Activated naive CD4-positive, alpha-beta T cell treated with Interleukin-2 at 50 U/mL for 16 hours (primary cell): ENCODE data around the gene AP2B1.
A peak's percentile ranks its signal among the peaks of the same experiment; 100 is the strongest.
"Not testable (repeated sequence)": the region's sequence is repeated elsewhere in the genome, so short reads cannot be mapped to it uniquely, and the experiment has no call there.

ENCODE experiments used
- DNase-seq: peaks from one replicate; pipeline ENCODE4 v3.0.0-alpha.2; 2020

Gene AP2B1

DNA sequence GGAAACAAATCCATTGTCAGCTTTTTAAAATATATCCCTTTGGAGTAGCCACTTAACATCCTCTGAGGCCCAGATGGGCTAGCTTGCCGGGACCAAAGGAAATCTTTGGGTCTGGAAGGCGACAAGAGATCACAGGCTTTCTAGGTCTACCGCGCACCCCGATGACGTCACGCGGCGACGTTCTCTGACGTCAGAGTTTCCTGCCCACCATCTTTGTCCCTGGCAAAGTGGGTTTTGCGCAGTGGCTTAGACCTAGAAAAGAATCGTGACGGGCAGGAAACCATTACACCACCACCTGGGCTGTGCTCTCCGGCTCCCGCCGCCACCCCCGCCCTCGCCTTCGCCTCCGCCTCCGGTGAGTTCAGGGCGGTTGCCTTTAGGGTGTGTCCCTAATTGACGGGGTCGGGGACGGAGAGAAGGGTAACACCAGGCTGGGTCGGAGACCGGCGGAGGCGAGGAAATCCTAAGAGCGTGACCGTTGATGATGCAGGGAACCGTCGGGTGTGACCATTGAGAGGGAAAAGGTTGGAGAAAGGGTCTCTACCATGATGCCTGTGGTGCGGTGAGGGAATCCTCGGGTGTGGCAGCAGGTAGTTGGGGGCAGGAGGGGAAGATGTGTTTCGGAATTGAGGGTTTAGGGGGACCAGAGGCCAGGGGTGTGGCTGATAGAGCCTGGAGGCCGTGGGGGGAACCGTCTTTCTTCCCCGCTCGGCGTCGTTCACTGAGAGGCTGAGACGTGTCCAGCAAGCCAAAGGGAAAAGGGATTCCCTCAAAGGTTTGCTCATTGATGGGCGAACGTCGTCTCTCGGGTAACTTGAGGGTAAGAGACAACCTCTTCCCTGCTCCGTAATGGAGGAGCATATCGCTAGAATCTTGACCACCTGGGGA lies at the start of gene AP2B1:
AP2B1 (plus strand) TSS at position 249 of the 888 bp plus-strand sequence. CDS start 6,709 bp downstream, outside the sequence.
- peak; percentile 96 for DNase-seq

DNA sequence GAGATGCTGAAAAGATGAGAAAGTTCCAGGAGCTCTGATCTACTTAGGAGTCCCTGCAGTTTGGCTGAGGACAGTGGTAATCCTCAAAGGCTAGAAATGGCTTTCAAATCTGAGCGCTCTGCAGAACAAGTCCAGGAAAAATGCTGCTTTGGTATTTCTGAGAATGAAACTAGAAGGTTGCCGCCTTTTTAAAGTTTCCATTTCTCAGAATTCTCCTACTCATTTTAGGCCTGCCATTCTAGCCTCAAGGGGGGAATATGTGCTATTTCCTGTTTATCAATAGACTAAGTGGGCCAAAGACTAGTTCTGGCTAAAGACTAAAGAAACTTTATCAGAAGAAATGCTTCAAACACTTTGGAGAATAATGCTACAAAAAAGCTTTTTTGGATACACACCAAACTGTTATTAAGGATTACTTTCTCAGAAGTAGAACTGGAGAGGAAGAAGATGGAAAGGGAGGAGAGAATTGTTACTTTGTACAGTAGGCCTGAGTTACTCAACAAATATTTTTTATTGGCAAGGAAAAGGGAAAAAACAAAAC lies 49.5 kb upstream of the AP2B1 start, which contains the start of gene SLFN12L:
SLFN12L (minus strand) TSS at position 78 of the 541 bp plus-strand sequence. CDS start 15,314 bp downstream, outside the sequence.
- peak; percentile 35 for DNase-seq

DNA sequence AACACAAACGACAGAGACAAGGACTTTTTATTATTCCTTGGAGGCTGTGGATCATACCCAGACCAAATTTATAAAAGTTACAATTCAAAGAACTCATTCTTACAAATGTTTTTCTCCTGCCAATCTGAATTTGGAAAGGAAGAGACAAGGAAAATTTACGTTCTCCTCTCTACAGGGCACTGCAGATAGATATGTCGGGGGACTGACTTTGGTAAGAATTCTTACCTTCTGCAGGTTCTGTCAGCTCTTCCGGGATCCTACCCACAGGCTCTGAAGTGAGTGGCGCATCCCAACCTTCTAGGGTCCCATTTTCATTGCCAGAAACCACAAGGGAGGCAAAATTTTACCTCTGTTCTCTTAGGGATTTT lies 47.5 kb upstream of the AP2B1 start:
- no peak for DNase-seq

DNA sequence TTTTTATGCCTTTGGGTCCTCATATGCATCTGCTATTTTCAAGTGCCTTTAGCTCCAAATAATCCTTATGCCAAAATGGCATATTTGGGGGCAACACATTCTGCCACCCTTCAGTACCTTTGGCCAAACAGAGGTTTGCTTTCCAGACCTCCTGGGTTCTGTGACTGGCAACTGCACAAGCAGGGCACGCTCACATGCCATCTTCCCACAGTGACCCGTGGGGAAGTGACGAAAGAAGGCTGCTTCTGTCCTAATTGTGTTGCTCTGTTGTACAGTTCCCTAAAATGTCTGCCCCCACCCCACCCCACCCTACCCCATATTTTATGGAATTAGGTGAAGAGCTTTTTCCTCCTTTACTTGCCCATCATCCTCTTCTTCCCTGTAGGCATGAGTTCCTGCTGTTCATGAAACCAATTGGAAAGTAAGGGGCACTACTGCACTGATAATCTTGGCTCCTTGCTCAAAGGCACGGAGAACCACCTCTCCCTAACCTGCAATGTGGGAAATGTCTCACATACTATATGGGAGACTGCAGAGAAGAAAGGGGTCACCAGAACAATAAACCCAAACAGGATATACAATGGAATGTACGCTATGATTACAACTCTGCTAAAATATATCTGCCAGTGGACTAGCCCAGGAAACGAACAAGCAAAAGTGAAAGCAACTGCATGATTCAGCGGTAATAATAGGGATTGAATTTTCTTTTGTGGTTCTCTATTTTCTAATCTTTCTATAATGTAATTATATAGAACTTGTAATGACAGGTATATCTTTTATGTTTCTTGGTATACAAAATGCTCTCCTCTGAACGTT lies 46.3 kb upstream of the AP2B1 start:
- peak; percentile 45 for DNase-seq

DNA sequence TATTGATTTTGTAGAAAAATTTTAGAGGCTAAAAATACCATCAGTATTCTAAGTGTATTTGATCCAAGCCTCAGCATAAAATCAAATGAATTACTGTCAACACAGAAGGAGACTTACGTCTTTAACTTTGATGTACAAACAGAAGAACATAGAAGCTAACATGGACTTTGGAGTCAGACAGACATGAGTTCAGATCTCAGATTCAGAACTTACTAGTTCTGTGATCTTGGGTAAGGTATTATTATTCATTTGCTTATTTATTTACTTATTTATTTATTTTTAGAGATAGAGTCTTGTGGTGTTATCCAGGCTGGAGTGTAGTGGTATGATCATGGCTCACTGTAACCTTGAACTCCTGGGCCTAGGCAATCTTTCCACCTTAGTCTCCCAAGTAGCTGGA lies 45.7 kb upstream of the AP2B1 start:
- no peak for DNase-seq

DNA sequence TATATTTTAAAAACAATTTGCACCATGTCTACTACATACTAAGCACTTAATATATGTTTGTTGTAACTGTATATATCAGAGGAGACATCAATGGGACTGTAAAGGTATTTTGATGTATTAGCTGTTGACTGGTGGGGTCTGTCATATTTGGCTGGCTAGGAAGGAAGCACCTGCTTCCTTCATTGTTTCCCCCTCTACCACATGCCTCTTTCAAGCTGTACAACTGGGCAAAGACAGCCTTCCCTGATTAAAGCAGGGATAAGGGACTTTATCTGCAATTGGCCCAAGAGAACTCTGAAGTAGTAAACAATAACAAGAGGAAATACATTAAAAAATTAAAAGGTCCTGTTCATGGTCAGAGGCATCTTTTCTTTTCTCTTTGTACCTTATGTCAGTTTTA lies 44.1 kb upstream of the AP2B1 start:
- no peak for DNase-seq

DNA sequence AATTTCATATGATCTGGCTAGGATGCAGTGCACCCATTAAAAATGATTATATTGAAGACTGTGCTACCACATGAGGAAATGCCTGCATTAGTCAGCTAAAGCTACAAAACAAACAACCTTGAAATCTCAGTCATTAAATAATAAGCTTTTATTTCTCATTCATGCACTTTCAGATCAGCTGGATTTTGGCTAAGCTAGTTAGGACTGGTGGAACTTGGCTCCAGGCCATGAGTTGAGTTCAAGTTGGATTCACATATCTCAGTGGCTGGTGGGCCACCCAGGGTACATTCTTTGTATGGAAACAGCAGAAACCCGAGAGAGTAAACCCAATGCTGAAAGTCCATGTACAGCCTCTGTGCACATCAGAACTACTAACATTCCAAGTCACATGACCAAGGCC lies 43.3 kb upstream of the AP2B1 start:
- DNase-seq = no peak

DNA sequence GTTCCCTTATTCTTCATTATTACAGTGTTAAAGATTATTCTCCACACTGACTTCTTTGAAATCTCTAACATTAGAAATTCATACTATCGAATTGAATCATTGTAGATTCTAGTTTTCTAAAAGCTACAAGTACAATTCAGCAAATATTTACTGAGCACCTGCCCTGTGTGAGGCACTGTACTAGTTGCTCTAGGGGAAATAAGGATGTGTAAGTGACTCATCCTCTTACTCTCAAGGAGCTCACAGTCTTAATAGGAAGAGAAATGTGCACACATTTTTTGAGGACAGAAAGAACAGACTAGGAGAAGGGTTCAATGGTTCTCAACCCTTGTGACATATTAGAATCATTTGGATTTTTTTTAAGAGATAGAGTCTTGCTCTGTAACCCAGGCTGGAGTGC lies 42.0 kb upstream of the AP2B1 start:
- DNase-seq = no peak

DNA sequence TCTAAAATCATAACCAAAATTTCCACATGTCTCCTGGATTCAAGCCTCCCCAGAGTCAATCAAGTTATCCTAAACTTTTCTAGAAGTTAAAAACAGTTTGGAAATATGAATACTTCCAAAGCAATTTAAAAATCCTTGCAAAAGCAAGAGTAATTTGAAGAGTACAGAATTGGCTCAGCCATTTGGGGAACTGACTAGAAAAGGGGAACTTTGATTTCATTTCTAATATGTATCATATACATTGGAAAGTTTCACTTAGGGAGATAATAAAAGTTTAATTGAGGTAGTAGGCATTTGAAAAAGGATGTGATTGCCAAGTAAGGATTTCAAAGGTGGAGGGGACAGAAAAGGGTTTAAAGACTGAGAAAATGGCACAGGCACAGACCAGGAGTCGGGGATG lies 40.6 kb upstream of the AP2B1 start:
- no peak for DNase-seq

DNA sequence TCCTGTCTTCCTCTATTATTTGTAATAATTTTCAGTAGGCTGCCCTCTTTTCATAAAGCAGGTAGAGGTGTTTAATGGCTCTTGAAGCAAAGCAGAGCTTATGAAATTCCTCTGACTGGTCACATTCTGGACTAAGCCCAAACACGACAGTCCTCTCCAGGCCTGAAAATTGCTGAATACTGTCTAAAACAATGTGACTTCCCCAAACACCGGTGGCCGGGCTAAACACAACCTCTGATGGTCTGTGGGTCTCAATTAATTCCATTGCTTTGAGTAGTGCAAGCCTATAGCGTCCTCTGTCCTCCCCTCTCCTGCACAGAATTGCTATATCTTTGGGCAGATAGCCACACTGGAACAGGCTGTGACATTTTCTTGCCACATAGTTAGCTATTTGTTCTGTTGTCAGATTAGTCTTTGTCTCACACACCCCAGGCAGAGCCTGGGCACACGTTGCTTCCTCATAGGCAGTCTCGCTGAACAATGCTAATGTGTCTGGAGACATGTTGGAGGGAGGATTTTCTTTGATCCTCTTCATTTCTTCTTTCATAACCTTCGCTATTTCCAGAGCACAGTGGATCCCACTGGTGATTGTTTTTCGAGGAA lies 38.8 kb upstream of the AP2B1 start:
- DNase-seq = no peak

DNA sequence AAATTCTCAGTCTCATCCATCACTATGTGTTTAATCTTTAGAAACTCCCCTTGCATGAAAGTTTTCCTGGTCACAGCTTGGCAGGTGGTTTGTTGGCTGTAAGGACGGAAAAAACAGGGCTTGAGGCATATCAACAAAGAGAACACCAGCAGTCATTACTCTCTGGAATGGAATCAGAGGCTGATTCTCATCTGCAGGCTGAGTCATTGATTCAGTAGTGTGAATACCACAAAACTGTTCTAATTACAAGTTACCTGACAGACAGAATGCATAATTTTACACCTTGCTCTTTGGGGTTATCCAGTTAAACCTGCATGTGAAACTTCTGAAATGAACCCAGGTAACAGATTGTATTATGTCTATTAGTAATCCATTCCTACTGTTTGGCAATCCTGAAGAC lies 38.1 kb upstream of the AP2B1 start:
- no peak for DNase-seq

DNA sequence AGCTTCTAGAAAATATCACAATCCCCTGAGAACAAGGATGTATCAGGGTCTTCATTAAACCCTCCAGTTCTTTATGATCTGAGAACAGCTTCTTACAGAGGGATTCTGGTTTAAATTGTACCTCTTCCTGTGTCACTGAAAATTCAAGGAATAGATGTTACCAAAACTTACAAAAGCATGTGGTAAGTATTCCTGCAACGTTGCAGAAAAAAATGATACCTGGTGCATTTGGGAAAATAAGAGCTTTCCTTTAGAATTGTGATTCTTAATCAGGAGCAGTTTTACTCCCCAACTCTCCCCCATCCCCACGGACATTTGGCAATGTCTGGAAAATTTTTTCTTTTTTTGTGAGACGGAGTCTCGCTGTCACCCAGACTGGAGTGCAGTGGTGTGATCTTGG lies 33.8 kb upstream of the AP2B1 start:
- no peak for DNase-seq

DNA sequence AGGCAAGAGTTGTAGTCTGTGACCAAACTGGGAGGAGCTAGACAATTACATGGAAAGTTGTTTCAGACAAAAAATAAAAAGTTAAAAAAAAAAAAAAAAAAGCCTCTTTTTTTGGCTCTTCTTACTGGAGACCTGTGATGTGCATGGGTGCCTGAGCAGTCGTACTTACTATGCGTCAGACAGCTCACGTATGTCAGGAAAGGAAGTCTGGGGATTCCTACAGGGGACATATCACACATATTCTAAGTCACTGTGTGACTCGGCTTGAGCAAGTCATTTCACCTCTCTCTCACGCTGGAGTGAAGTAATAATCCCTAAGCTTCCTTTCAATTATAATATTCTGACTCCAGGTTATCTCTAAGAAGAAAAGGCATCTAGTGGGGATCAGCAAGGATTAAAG lies 32.5 kb upstream of the AP2B1 start:
- no peak for DNase-seq

DNA sequence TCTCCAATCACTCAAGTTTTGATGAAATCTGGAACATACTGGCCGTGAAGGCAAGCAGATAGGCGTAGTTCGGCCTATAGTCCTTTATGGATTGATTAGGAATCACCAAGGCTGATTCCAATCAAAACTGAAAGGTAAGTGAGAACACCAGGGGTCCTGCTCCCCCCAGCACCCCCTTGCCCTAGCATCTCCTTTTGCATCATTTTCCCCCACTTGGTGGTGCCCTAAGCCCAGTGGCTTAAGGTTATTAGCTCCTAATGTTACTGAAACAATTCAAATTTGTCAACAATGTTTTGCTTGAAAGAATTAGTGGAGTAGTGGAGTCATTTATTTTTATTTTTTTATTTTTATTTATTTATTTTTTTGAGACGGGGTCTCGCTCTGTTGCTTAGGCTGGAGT lies 31.4 kb upstream of the AP2B1 start:
- DNase-seq = no peak

DNA sequence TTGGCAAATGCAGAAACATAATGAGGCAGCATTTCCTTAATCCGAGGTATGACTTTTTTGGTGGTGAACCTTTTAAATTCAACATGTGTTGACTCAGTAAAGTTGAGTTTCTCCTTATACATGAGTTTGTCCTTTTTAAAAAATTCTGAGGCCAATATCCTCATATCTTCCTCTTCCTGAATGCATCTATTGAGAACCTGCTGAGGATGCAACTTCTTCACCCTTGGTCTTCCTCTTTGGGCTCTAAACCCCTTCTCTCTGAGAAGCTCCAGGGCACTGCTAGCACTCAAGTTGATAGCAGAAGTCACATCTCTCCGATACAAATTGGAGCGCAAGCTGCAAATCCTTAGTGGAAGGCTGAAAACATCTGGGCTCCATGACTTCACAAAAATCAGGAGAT lies 29.8 kb upstream of the AP2B1 start:
- DNase-seq = no peak

DNA sequence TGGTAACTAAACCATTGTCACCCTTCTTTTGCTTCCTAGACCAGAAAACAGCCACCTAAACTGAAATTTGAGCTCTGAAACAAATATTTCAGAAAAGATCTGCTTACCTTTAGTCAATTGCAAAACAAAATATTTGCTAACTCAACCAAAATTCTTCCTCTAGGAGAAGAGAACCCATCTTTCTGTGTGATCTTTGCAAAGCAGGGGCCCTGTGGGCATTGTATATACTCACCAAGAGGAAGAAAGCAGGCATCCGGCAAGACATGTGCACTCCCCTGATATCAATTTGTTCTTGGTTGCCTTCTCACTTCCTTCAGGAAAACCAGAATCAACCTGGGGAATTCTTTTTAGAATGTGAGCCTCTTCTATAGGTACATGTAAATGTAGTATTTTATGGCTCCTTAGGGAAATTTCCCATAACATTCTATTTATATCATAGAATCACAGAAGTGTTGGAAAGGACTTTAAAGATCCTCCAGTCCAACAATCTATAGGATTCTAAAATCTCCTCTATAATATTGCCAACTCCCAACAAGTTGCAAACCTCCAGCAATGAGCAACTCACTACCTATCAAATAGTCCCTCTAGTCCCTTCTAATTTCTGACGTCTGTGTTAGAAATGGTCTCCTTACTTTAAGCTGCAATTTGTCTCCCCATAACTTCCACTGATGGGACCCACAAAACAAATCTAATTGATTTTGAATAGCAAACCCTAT lies 27.5 kb upstream of the AP2B1 start:
- no peak for DNase-seq

DNA sequence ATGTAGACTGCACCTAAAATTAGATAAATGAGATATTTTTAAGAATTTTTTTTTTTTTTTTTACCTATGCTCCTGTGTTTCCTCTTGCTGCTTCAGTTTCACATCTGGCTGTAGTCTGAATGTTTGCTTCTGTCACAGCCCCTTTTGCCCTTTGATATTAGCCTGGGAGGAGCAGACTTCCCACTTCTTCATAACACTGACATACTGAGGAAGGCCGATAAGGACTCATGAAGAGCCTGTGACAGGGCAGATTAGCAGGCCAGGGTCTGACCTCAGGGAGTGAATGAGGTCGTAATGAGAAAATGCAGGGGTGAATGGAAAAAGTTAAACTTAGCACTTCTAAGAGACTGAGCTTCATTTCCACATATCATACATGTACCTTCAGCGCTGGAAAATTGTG lies 26.4 kb upstream of the AP2B1 start, which contains the start of gene SLFN14:
SLFN14 (minus strand) TSS at position 117 of the 400 bp plus-strand sequence. CDS start 2,757 bp downstream, outside the sequence.
- no peak for DNase-seq

DNA sequence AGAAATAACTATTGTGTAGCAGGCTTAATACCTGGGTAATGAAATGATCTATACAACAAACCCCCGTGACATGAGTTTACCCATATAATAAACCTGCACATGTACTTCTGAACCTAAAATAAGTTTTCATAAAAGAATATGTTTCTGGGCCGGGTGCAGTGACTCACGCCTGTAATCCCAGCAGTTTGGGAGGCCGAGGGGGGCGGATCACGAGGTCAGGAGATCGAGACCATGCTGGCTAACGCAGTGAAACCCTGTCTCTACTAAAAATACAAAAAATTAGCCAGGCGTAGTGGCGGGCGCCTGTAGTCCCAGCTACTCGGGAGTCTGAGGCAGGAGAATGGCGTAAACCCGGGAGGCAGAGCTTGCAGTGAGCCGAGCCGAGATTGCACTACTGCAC lies 23.9 kb upstream of the AP2B1 start:
- not testable (repeated sequence) for DNase-seq

DNA sequence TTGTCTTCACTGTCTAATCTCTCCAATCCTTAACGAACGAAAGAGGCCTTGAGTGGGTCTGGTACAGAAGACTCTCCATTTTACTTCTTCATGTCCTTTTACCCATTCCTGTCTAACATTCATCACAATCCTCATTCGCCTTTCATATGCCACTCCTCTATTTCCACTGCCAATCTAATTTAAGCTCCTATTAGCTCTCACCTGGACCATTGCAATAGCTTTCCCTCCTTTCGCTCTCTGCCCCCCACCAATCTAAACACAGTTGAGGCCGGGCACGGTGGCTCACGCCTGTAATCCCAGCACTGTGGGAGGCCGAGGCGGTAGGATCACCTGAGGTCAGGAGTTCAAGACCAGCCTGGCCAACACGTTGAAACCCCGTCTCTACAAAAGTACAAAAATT lies 20.2 kb upstream of the AP2B1 start:
- DNase-seq = no peak

DNA sequence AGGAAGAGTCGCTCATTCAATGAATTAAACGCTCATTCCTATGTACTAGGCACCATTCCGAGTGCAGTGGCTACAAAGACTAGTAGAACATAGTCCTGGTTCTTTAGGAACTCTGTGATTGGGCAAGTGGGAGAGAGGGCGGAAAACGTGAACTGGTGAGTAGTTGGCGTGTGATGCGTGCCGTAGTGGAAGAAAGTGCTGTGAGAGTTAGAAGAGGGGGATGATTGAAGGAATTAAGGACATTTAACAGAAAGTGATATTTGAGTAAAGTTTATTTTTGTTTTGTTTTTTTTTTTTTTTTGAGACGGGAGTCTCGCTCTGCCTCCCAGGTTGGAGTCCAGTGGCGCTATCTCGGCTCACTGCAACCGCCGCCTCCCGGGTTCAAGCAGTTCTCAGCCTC lies 18.6 kb upstream of the AP2B1 start:
- peak; percentile 60 for DNase-seq

DNA sequence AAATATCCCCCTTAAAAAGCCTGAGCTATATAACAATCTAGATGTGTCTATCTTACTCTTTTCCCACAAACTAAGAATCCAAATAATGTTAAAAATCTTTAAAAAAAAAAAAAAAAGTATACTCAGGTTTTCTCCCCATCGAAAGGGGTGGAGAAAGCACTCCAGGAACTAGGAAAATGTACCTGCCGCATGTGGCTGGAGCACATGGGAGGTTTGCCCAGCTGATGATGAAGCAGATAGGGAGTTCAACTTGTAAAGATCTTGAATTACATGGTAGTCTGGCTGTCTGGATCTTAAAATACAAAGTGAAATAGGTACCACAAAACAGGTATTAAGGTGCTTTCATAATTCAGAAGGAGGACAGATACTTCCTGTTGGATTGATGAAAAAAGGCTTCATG lies 17.7 kb upstream of the AP2B1 start:
- DNase-seq = no peak

DNA sequence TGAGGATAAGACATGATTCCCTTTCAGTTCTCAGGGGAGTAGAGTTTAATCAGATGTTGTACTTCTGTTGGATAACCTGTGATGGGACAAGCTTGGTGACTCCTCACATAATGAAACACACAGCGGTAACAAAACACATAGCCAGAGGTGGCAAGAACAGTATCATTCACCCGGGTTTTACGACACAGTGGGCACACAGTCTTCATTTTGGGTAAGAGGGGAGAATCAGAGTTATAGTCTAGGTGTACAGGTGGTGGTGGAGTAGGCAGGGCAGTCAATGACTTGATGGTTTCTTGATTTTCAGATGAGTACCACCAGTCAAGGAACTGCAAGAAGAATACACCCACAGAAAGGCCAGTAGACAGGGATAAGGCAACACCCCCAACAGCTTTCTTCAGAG lies 11.4 kb upstream of the AP2B1 start:
- DNase-seq = no peak

DNA sequence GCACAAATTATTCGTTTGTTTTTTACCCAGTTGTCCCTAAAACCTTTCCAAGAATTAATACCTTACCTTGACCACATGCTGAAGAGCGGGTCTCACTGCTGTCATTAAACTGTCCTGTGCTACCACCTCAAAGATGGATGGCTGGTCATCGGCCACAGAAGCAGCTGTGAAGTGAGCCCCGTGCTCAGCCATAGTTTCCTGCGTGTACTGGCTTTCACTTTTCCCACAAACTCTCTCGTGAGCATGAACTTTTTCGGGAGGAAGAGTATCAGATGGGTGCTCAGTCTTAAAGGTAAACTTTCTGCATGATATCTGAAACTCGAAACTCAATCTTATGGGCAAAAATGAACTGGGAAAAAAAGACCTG lies 9.3 kb upstream of the AP2B1 start:
- peak; percentile 10 for DNase-seq
